ENCODE results near the gene BCAS4.
A peak's percentile ranks its signal among the peaks of the same experiment; 100 is the strongest.

BCAS4 gene

GRCh38 chr20:50857348-50857747 is 62.5 kb downstream of the BCAS4 start:
- DNase-seq, result no peak

GRCh38 chr20:50858525-50858924 is 63.7 kb downstream of the BCAS4 start:
- no peak for DNase-seq

- DNase-seq, result no peak
Measured at GRCh38 chr20:50859161-50859560, 64.3 kb downstream of the BCAS4 start.

- DNase-seq, result no peak
Measured at GRCh38 chr20:50861012-50861411, 66.2 kb downstream of the BCAS4 start.

DNA sequence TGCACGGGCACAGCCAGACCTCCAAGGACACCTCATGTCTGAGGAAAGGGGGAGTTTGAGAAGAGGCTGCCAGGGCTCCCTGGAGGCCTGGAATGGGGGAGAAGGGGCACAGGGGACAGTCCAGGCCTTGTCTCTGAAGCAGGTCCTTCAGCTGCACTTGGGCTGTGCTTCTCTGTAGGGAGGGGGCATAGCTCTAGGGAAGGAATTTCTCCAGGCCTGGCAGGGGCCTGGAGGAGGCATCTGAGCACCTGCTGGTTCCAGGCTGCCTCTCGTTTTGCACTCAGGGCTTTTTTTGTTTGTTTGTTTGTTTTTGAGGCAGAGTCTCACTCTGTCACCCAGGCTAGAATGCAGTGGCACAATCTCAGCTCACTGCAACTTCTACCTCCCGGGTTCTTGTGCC is 67.7 kb downstream of the BCAS4 start:
- DNase-seq, result no peak

DNA sequence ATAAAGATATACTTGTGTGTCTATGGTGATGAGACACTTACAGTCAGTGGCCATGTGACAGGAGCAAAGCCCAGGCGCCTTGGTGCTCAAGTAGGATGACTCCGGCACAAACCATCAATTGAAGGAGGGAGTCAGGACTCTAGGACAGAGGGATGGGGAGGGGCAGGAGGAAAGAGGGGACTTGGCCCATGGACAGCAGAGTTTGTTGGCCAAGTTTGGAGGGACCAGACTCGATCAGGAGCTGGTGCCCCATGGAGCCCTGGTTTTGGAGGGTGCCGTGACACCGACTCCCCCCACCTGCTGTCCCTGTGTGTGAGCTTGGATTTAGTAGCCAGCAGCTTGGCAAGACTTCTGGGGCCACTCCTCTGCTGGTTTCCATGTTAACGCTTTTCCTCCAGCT is 70.3 kb downstream of the BCAS4 start:
- DNase-seq, result no peak

DNA sequence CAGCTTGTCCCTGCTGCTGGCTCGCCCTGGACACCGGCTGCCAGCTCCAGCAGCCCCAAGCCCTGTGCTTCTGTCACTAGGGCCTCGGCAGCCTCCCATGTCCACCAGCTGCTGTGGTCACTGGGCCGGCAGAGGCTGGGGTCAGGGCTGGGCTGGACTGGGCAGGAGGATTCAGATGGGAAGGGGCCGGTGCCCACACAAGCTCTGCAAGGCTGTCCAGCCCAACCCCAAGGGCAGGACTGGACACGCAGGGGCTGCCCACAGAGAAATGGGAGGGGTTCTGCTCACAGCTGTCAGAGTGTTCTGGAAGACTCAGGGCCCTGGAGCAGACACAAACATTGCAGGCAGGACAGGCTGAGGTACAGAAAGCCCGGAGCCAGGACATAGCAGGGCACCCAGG is 70.7 kb downstream of the BCAS4 start:
- no peak for DNase-seq

GRCh38 chr20:50866036-50866685 is 71.3 kb downstream of the BCAS4 start:
- DNase-seq, result no peak

DNA sequence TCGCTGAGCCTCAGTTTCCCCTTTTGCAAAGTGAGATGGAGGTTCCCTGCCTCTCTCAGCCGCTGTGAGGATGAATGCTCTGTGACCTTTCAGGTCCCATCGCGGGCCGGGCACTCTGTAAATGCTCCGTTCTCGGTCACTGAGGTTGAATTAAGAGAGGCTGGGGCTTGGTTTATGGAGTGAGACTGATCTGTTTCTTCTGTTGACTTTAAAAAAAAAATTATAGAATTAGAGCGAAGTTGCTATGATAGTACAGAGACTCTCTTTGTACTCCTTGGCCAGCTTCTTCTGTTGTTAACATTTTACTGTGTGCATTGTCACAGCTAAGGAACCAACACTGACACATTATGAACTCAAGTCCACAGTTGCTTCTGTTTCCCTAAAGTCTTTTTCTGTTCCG is 72.0 kb downstream of the BCAS4 start:
- no peak for DNase-seq

- no peak for DNase-seq
Measured at GRCh38 chr20:50867805-50868204, 72.9 kb downstream of the BCAS4 start.

- peak; percentile 25 for DNase-seq
Measured at GRCh38 chr20:50868509-50869495, 73.9 kb downstream of the BCAS4 start.

- DNase-seq, result no peak
Measured at GRCh38 chr20:50870561-50871161, 75.8 kb downstream of the BCAS4 start.

DNA sequence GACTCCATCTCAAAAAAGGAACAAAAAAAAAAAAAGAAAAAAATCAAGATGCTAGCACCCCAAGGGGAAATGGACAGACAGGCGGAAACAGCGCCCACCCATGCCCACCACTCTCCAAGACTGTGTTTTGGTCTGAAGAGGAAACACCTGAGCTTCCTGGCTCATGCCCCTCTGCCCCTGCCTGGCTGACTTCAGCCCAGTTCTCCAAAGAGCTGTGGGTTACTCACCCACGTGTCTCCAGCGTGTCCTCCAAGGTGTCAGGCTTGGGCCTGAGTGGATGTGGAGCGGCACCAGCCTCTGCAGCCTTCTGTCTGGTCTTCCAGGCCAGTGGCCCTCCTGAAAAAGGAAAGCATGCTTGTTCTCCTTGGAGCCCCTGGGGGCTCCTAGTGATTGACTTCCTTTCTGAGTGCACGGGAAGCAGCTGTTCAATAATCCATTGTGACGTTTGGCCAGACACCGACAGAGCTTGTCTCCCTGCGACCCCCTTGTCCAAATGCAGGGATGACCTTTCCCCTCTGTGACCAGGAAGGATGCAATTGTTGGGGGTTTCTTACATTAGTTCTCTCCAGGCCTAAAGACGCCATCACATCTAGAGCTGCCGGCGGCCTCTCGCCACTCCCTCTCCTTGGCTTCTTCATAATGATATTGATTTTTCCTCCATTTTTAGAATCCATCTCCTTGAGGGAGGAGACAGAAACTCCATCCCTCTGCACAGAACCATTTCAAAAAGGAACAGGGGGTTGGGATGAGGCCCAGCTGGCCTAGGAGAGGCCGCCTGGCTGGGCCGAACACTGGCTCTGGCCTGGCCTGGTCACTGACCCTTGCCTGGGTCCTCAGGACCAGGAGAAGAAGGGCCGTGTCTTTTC is 77.9 kb downstream of the BCAS4 start:
- no peak for DNase-seq

DNA sequence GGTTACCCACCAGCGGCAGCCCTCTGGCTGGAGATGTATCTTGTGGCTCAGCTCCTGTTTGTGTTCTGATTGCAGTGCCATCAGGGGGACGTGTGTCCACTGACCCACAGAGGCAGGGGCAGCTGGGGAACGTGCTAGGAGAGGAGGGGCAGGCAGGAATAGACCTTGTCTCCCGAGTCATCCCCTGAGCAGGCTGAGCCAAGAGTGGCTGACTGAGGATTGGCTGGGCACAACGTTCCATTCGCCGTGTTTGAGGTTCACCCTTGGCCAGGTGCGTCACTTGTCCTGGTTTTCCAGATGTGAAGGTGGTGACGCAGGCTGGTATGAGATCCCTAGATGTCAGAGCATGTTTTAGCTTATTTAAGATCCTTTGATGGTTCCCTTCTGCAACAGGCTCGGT is 78.7 kb downstream of the BCAS4 start:
- no peak for DNase-seq

GRCh38 chr20:50874111-50874757 is 79.4 kb downstream of the BCAS4 start:
- no peak for DNase-seq

DNA sequence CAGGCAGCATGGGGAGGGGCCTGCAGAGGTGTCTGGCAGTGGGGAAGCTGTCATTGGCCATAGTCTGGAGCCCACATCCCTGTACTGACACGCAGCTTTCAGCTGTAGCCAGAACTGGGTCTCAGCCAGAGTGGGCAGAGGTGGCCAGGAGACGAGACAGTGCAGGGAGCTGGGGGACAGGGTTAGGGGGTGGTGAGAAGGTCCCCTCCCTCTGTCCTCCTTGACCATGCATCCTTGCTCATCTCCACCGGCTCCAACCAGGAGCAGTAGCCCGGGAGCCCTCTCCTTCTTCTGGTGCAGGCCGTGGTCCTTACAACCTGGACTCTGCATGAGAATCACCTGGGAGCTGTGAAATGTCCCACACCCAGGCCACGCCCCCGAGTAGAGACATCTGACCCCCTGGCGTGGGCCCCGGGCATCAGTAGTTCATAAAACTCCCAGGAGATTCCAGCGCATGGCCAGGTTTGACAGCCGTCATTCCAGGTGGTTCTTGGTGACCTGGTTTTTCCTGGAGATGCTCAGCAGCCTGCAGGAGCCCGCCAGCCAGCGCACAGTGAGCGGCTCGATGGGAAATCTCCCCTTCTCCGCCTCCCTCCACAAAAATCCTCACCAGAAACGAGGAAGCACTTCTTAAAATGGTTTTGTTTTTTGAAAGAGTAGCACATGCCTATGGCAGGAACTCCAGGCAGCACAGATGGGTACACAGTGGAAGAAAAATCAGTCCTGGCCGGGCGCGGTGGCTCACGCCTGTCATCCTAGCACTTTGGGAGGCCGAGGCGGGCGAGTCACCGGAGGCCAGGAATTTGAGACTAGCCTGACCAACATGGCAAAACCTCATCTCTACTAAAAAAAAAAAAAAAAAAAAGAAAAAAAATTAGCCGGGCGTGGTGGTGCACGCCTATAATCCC is 80.2 kb downstream of the BCAS4 start:
- no peak for DNase-seq

DNA sequence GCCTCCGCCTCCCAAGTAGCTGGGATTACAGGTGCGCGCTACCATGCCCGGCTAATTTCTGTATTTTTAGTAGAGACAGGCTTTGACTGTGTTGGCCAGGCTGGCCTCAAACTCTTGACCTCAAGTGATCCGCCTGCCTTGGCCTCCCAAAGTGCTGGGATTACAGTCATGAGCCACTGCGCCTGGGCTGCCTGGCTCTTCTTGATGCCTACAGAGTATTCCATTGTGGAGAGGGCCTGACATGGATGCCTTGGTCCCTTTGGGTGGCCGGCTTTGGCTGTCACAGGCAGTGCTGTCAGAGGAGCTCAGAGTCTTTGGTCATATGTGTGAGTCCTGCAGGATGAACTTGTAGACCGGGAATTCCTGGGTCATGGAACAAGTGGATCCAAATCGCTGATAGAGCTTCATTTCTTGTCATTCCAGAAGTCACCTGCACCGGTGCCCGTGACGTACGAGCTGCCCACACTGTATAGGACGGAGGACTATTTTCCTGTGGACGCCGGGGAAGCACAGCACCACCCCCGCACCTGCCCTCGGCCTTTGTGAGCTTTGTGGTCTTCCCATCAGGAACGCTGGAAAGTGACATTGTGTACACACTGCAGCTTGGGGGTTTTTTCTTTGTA is 81.3 kb downstream of the BCAS4 start:
- DNase-seq, result no peak

DNA sequence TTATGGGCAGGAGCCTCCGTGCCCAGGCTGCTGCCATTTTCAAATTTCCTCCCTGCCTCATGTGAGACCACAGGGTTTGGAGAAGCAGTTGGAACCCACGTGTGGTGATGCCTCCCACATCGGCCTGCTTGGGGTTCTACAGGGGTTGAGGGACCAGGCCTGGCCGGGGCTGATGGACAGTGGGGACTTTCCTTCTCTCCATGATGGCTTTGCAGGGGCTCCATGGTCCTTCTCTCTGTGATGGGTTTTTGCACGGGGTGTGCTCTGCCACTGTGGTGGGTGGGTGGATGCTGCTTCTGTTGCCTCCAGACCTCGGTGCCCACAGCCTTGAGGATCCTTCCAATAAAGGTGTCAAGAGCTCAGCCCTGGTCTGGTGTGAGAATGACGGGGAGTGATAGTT is 82.0 kb downstream of the BCAS4 start:
- DNase-seq, result no peak

DNA sequence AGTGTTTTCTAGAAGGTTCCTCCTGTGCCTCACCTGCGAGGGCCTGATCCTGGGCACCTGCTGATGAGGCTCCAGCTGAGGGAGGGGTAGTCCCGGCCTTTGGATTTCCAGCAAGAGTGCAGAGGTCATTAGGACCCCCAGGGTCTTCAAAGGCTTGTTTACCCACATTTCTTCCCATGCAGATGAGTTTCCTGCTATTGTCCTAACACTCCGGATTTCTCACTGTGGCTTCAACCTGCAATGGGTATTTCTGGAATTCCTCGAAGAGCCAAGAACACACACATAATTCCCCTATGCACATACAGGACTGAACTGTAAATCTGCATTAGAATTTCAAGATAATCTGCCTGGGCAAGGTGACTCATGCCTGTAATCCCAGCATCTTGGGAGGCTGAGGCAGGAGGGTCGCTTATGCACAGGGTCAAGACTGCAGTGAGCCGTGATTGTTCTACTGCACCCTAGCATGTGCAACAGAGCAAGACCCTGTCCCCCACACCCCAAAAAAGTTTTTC is 82.4 kb downstream of the BCAS4 start:
- DNase-seq, result no peak

Data from RPMI8226 (cell line).